ENCODE measurements around the gene GSTM1. TPM values are rescaled to one million over a fixed set of nuclear protein-coding genes. Genes with fewer than 3 reads are reported as not detected.

Gene GSTM1
- total and polyA plus RNA-seq, 10 of the 15 experiments (the other 5 are each of a cell fraction or from before 2014, with no cell fraction given) = 16.0 to 75.6 (median 46.4) TPM

DNA sequence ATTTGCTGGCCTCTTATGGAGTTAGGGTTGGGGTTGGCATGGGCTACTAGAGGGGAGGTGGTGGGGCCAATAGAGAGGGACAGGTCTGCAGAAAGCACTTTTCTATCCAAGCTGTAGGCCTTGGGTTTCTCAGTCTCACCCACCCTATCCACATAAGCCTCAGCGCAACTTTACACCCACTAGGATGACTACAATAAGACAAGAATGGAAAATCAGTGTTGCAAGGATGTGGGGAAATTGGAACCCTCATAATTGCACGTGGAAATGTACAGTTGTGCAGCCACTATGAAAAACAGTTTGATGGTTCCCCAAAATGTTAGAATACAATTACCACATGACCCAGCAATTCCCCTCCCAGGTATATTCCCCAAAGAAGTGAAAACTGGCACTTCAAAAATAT lies 45.8 kb upstream of the GSTM1 start (continued):
- TF ChIP-seq, protein P1, sequence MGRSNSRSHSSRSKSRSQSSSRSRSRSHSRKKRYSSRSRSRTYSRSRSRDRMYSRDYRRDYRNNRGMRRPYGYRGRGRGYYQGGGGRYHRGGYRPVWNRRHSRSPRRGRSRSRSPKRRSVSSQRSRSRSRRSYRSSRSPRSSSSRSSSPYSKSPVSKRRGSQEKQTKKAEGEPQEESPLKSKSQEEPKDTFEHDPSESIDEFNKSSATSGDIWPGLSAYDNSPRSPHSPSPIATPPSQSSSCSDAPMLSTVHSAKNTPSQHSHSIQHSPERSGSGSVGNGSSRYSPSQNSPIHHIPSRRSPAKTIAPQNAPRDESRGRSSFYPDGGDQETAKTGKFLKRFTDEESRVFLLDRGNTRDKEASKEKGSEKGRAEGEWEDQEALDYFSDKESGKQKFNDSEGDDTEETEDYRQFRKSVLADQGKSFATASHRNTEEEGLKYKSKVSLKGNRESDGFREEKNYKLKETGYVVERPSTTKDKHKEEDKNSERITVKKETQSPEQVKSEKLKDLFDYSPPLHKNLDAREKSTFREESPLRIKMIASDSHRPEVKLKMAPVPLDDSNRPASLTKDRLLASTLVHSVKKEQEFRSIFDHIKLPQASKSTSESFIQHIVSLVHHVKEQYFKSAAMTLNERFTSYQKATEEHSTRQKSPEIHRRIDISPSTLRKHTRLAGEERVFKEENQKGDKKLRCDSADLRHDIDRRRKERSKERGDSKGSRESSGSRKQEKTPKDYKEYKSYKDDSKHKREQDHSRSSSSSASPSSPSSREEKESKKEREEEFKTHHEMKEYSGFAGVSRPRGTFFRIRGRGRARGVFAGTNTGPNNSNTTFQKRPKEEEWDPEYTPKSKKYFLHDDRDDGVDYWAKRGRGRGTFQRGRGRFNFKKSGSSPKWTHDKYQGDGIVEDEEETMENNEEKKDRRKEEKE (IDR thresholded peaks at IDR 0.05) = no peak
- TF ChIP-seq, protein P2, sequence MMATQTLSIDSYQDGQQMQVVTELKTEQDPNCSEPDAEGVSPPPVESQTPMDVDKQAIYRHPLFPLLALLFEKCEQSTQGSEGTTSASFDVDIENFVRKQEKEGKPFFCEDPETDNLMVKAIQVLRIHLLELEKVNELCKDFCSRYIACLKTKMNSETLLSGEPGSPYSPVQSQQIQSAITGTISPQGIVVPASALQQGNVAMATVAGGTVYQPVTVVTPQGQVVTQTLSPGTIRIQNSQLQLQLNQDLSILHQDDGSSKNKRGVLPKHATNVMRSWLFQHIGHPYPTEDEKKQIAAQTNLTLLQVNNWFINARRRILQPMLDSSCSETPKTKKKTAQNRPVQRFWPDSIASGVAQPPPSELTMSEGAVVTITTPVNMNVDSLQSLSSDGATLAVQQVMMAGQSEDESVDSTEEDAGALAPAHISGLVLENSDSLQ (IDR thresholded peaks at IDR 0.05) = no peak
- no peak for TF ChIP-seq SIX5 (IDR thresholded peaks at IDR 0.05; ENCODE audit: low read depth, low read length, severe bottlenecking)
- TF ChIP-seq CBX5 (IDR thresholded peaks at IDR 0.05; ENCODE audit: low read depth) = no peak

DNA sequence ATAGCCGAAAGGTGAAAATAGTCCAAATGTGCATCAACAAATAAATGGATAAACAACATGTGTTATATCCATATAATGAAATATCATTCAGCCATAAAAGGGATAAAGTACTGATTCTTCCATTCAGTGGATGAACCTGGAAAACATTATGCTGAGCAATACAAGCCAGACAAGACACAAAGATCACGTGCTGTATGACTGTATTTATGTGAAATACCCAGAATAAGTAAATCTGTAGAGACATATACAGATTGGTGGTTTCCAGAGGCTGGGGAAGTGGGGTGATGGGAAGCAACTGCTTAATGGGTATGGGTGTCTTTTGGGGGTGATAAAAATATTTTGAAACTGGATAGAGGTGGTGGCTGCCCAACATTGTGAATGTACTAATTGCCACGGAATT lies 45.0 kb upstream of the GSTM1 start:
- H3K4me3 ChIP-seq = no peak overlapping the region
- intact Hi-C loops (cut with micrococcal nuclease; ENCODE audit: unreplicated experiment) = loop anchor here (5.0 kb wide), 4 partner anchors 45 to 340 kb away; partner anchors contain the start of genes AHCYL1, GNAI3 and GSTM1
- no peak overlapping the region for H3K4me2 ChIP-seq (ENCODE audit: control insufficient read depth, insufficient read depth)
- H3K27ac ChIP-seq (ENCODE audit: control insufficient read depth, insufficient read depth) = no peak overlapping the region
- H3K9me3 ChIP-seq (replicated peaks; ENCODE audit: control insufficient read depth, insufficient read depth, low read length) = no peaks in the 10 kb centered on the region
- CTCF ChIA-PET = interaction anchor here (0.9 to 10.7 kb wide), 9 partner anchors 11 to 343 kb away, joined by 3 to 299 read pairs (median 3); partner anchors contain the start of genes AHCYL1, GNAI3 and GSTM4
- TF ChIP-seq MEF2B (IDR thresholded peaks at IDR 0.05; ENCODE audit: partially characterized antibody, poor library complexity, severe bottlenecking) (no peak), BHLHE40 (IDR thresholded peaks at IDR 0.05; ENCODE audit: borderline replicate concordance in 1 of 2, low read depth in 2 of 2, low read length in 1 of 2) (peak in 1 of 2 experiments; percentile 23; a peak in 1 of 4 replicates), RAD51 (IDR thresholded peaks at IDR 0.05) (0 out of 2 replicates have a peak, but pooled peaks have one; percentile 23), JUNB (IDR thresholded peaks at IDR 0.05) (no peak)
- TF ChIP-seq, protein P3, sequence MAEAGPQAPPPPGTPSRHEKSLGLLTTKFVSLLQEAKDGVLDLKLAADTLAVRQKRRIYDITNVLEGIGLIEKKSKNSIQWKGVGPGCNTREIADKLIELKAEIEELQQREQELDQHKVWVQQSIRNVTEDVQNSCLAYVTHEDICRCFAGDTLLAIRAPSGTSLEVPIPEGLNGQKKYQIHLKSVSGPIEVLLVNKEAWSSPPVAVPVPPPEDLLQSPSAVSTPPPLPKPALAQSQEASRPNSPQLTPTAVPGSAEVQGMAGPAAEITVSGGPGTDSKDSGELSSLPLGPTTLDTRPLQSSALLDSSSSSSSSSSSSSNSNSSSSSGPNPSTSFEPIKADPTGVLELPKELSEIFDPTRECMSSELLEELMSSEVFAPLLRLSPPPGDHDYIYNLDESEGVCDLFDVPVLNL (IDR thresholded peaks at IDR 0.05; ENCODE audit: low read depth, low read length) = no peak
- TF ChIP-seq, protein P4, sequence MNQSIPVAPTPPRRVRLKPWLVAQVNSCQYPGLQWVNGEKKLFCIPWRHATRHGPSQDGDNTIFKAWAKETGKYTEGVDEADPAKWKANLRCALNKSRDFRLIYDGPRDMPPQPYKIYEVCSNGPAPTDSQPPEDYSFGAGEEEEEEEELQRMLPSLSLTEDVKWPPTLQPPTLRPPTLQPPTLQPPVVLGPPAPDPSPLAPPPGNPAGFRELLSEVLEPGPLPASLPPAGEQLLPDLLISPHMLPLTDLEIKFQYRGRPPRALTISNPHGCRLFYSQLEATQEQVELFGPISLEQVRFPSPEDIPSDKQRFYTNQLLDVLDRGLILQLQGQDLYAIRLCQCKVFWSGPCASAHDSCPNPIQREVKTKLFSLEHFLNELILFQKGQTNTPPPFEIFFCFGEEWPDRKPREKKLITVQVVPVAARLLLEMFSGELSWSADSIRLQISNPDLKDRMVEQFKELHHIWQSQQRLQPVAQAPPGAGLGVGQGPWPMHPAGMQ (IDR thresholded peaks at IDR 0.05; ENCODE audit: borderline replicate concordance) = no peak
- H2AFZ ChIP-seq (ENCODE audit: control insufficient read depth, low read depth, low read length) = no peak overlapping the region
- POLR2A ChIA-PET = no interaction called here
- no peaks in the 10 kb centered on the region for H3K27me3 ChIP-seq (replicated peaks in 1 of 2; ENCODE audit: control insufficient read depth in 2 of 2, insufficient read depth in 2 of 2, low read length in 1 of 2)
- H3K79me2 ChIP-seq (ENCODE audit: control insufficient read depth, insufficient read depth, low read length) = no peaks in the 10 kb centered on the region
- in situ Hi-C loops (cut with MboI) = loop anchor here (5.0 kb wide), 2 partner anchors 130 to 345 kb away; no protein-coding TSS in a partner anchor
- FAIRE-seq = no peak
- ATAC-seq = no peak
- H4K20me1 ChIP-seq (ENCODE audit: control insufficient read depth, insufficient read depth) = no peaks in the 10 kb centered on the region
- peaks cover 9% of the 10 kb centered on the region for H3K4me1 ChIP-seq (ENCODE audit: control insufficient read depth, insufficient read depth, low read length)
- no peak for DNase-seq (ENCODE audit: low read depth, low spot score)
- H3K9ac ChIP-seq (ENCODE audit: control insufficient read depth, insufficient read depth, low read length) = no peak overlapping the region
- SMC1A ChIA-PET (ENCODE audit: uncharacterized antibody, unreplicated experiment) = interaction anchor here (1.1 to 9.1 kb wide), 6 partner anchors 10 to 343 kb away, joined by 3 to 95 read pairs (median 10); partner anchors contain the start of gene AHCYL1
- BruUV-seq (replicated peaks) = no TSS peak
- WGBS (ENCODE audit: insufficient coverage, insufficient replicate concordance, low lambda C conversion rate, missing lambda C conversion rate) = 31% methylated on average over 3 of the region's 3 CpGs
- no peaks in the 10 kb centered on the region for H3K36me3 ChIP-seq (ENCODE audit: control insufficient read depth in 2 of 2, insufficient read depth in 2 of 2, low read length in 1 of 2)
- RAD21 ChIA-PET (ENCODE audit: unreplicated experiment) = interaction anchor here (0.7 to 4.0 kb wide), 4 partner anchors 9 to 342 kb away, joined by 3 to 66 read pairs (median 5); partner anchors contain the start of genes AHCYL1 and GNAI3

Data from GM12878 (cell line).